SU-DHL-6 (cell line): ENCODE results near the gene SARDH.

Source experiments
- EZH2phosphoT487 ChIP-seq: fragments of 200-600 bp; sonication (generic), shearing (Covaris generic); conservative IDR thresholded peaks from 2 replicates; pipeline ENCODE4 v1.6.1; 2018; ENCODE audit warnings: mild to moderate bottlenecking, antibody characterized with exemption, low read length, moderate library complexity, mixed read lengths
- TF ChIP-seq, protein P1 (sequence below): fragments of 200-600 bp; sonication (generic); IDR thresholded peaks from one replicate; pipeline ENCODE4 v1.5.1; 2017; ENCODE audit warnings: antibody characterized with exemption, mild to moderate bottlenecking, low read length, moderate library complexity; ENCODE audit not compliant: insufficient read depth, poor library complexity, severe bottlenecking

DNA sequence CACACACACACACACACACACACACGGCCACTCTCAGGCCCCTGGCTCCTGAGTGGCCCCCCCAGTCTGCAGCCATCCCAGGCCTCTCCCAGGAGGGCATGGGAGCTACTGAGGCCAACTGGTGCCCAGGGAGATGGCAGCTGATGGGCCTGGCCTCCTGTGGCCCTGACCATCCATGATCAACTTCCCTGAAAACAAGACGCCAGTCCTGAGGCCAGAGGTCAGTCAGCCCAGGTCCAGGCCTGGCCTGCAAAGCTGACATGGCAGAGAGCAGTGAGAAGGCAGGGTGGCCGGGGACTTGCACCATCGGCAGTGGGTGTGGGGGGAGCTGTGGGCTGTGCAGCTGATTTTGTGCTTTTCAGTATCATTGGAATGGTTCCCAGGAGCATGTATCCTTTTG, 47.0 kb downstream of the SARDH start:
- TF ChIP-seq, protein P1, sequence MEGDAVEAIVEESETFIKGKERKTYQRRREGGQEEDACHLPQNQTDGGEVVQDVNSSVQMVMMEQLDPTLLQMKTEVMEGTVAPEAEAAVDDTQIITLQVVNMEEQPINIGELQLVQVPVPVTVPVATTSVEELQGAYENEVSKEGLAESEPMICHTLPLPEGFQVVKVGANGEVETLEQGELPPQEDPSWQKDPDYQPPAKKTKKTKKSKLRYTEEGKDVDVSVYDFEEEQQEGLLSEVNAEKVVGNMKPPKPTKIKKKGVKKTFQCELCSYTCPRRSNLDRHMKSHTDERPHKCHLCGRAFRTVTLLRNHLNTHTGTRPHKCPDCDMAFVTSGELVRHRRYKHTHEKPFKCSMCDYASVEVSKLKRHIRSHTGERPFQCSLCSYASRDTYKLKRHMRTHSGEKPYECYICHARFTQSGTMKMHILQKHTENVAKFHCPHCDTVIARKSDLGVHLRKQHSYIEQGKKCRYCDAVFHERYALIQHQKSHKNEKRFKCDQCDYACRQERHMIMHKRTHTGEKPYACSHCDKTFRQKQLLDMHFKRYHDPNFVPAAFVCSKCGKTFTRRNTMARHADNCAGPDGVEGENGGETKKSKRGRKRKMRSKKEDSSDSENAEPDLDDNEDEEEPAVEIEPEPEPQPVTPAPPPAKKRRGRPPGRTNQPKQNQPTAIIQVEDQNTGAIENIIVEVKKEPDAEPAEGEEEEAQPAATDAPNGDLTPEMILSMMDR: no peak
- TF ChIP-seq EZH2phosphoT487: no peak
